ENCODE data around the gene OR2S2.
"Not testable (repeated sequence)": the region's sequence is repeated elsewhere in the genome, so short reads cannot be mapped to it uniquely, and the experiment has no call there.

OR2S2 gene

DNA sequence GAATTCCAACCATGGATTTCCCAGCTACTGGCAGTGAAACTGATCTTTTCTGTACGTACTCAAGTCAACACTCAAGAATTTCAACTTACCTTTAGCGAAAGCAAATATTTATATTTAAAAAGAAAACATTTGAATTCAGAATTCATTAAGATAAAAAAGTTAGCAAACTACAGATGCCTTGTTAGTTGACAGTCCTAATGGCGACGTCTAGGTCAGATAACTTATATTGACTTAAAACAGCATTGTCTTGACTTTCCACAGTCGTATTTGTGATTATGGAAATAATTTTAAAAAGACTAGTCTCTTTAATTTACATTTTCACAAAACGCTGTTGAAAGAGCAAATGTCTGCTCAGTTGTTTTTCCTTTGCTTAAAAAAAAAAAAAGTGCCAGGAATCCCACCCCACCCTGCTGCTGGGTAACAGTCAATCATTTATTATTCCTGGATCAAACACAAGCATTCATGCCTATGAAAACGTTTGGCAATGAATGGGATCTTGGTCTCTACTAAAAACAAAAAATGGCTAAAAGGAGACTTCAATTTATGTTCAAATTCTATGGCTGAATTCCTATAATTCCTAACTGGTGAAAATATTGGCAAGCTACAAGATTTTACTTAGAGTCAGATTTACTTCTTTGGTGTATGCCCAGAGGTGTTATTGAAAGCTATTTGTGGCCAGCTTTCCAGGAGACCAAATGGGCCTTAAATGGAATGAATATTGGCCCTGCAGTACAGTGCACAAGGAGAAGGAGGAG lies 22.0 kb downstream of the OR2S2 start:
- no peak overlapping the region for H3K4me3 ChIP-seq
- no peak overlapping the region for H3K27ac ChIP-seq
- H3K4me2 ChIP-seq = no peak overlapping the region

DNA sequence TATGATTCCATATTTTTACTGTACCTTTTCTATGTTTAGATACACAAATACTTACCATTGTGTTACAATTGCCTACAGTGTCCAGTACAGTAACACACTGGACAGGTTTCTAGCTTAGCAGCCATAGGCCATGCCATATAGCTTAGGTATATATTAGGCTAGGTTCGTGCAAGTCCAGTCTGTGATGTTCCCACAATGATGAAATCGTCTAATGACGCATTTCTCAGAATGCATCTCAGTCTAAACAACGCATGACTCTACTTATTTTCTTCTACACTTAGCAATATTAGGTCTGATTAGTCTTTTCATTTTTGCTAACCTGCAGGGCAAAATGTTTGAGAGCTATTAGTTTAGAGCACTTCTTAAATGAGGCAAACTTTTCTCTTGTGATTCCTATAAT lies 22.7 kb downstream of the OR2S2 start:
- Histone ChIP-seq H3K27me3 (no peaks in the 10 kb centered on the region), H3K4me3 (no peak overlapping the region), H4K20me1 (no peaks in the 10 kb centered on the region), H3K9me3 (no peaks in the 10 kb centered on the region), H3K4me1 (peaks cover 37% of the 10 kb centered on the region), H3K27ac (no peak overlapping the region), H3K36me3 (no peaks in the 10 kb centered on the region), H3K9ac (no peak overlapping the region), H3K4me2 (no peak overlapping the region)
- no peak for TF ChIP-seq Cebpa-rat (IDR thresholded peaks at IDR 0.05)

More for the DNA sequence above, 22.0 kb downstream of the OR2S2 start:
- Histone ChIP-seq H3K4me1 (peaks cover 44% of the 10 kb centered on the region), H3K9ac (no peak overlapping the region), H3K9me3 (no peaks in the 10 kb centered on the region), H4K20me1 (no peaks in the 10 kb centered on the region), H3K36me3 (no peaks in the 10 kb centered on the region), H3K27me3 (no peaks in the 10 kb centered on the region)
- TF ChIP-seq Cebpa-rat (IDR thresholded peaks at IDR 0.05) = no peak

DNA sequence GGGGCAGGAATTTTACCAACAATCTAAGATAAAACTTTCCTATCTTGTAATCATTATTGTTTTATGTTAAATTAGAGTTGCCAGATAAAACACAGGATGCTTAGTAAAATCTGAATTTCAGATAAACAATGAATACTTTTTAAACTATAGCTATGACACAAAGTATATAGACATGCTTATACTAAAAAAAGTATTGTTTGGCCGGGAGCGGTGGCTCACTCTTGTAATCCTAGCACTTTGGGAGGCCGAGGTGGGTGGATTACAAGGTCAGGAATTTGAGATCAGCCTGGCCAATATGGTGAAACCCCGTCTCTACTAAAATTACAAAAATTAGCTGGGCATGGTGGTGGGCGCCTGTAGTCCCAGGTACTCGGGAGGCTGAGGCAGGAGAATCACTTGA lies 23.9 kb downstream of the OR2S2 start:
- H3K9me3 ChIP-seq, H3K36me3 ChIP-seq, H3K27ac ChIP-seq, H3K27me3 ChIP-seq, H4K20me1 ChIP-seq, H3K9ac ChIP-seq, H3K4me2 ChIP-seq, H3K4me3 ChIP-seq: not testable (repeated sequence)
- H3K4me1 ChIP-seq = peaks cover 25% of the 10 kb centered on the region

DNA sequence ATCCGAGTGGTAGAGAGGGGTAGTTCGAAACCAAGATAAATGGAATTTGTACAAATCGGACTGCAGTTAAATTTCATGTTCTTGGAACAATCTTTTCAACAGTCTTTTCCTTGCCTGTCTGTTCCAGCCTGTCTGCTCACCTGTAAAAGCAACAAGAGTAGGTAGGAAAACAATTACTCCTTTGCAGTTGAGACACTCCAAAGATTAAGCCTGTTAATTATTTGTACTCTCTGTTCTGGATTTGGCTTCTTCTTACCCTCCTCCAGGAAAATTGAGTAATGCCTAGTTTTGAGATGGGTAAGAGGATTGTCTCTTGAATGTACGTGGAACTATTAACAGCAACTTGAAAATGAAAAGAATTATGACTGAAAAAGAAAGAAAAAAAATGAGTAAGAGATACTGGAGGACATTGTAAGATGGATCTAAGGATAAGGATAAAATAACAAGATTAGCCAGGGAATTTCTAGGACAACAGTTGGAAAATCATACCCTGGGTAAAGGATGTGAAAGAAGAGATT lies 24.3 kb downstream of the OR2S2 start:
- Histone ChIP-seq H3K27ac (no peak overlapping the region), H3K4me2 (no peak overlapping the region), H3K27me3 (no peaks in the 10 kb centered on the region), H3K4me1 (peaks cover 21% of the 10 kb centered on the region), H4K20me1 (no peaks in the 10 kb centered on the region), H3K9ac (no peak overlapping the region), H3K9me3 (no peaks in the 10 kb centered on the region), H3K36me3 (no peaks in the 10 kb centered on the region), H3K4me3 (no peak overlapping the region)
- no peak for TF ChIP-seq Cebpa-rat (IDR thresholded peaks at IDR 0.05)

DNA sequence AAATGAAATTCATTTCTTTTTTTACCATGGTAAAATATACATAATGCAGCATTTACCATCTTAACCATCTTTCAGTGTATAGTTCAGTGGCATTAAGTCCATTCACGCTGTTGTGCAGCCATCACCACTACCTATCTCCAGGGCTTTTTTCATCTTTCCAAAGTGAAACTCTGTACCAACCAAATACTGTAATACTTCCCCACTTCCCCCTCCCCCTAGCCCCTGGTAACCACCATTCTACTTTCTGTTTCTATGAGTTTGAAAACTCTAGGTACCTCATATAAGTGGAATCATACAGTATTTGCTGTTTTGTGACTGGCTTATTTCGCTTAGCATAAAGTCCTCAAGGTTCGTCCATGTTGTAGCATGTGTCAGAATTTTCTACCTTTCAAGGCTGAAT lies 25.2 kb downstream of the OR2S2 start:
- no peak overlapping the region for H3K9ac ChIP-seq
- H3K9me3 ChIP-seq = no peaks in the 10 kb centered on the region
- no peak overlapping the region for H3K4me3 ChIP-seq
- TF ChIP-seq Cebpa-rat (IDR thresholded peaks at IDR 0.05) = no peak
- H3K4me1 ChIP-seq = peaks cover 12% of the 10 kb centered on the region
- H3K36me3 ChIP-seq = no peaks in the 10 kb centered on the region
- H4K20me1 ChIP-seq = no peaks in the 10 kb centered on the region
- no peaks in the 10 kb centered on the region for H3K27me3 ChIP-seq
- H3K4me2 ChIP-seq = no peak overlapping the region
- no peak overlapping the region for H3K27ac ChIP-seq

DNA sequence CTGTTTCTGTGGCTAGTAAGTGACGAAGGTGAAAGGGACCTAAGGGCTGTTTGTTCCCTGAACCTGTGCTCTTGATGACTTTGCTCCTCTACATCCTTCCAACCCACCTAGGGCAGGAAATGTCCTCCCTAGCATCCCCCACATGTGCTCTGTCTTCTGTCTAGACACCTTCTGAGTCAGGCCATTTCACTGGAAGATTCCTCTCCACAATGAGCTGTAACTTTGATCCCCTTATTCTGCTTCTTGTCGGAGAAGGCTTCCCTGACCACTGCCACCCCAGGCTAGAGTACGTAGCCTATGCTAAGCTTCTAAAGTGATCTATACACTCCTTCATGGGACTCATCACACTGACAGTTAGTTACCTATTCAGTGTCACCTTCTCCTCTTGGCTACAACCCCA lies 27.0 kb downstream of the OR2S2 start:
- Histone ChIP-seq H3K27me3 (no peaks in the 10 kb centered on the region), H3K36me3 (no peaks in the 10 kb centered on the region), H3K27ac (no peak overlapping the region), H3K4me2 (no peak overlapping the region), H3K9me3 (no peaks in the 10 kb centered on the region), H4K20me1 (no peaks in the 10 kb centered on the region), H3K4me1 (no peaks in the 10 kb centered on the region), H3K9ac (no peak overlapping the region), H3K4me3 (no peak overlapping the region)
- no peak for TF ChIP-seq Cebpa-rat (IDR thresholded peaks at IDR 0.05)

DNA sequence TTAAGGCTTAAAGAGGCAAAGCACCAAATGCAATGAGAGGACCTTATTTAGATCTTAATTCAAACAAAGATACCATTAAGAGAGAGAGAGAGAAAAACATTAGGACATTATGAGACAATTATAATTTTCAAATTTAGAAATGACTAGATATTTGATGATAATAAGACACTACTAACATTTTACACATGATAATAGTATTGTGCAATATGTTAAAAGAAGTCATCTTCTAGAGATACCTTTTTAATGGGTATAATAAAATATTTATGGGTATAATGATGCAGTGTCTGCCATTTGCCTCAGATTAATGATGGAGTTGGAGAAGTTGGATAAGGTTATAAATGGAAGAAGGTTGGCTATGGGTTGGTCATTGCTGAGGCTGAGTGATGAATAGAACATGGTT lies 27.4 kb downstream of the OR2S2 start:
- no peak overlapping the region for H3K4me3 ChIP-seq
- TF ChIP-seq Cebpa-rat (IDR thresholded peaks at IDR 0.05) = no peak

DNA sequence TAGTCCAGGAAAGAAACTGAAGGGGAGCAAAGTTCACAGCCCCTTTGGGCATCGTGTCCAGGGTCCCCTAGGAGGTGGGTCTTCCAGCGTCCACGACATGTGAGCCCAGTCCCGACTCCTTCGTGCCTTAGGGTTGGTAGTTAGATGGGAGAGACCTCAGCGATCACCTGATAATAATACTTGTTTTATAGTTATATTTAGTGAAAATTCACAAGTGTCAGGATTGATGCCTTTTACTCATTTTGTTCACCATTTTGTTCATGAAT lies 28.6 kb downstream of the OR2S2 start:
- H3K9ac ChIP-seq = no peak overlapping the region
- H3K27ac ChIP-seq = no peak overlapping the region
- H3K4me3 ChIP-seq = no peak overlapping the region
- no peaks in the 10 kb centered on the region for H4K20me1 ChIP-seq
- H3K9me3 ChIP-seq = no peaks in the 10 kb centered on the region
- no peaks in the 10 kb centered on the region for H3K36me3 ChIP-seq
- TF ChIP-seq Cebpa-rat (IDR thresholded peaks at IDR 0.05) = no peak
- no peaks in the 10 kb centered on the region for H3K27me3 ChIP-seq
- no peak overlapping the region for H3K4me2 ChIP-seq
- peaks cover 1% of the 10 kb centered on the region; the same call in 1 of the 2 replicates for H3K4me1 ChIP-seq

More for the DNA sequence above, 27.4 kb downstream of the OR2S2 start:
- no peaks in the 10 kb centered on the region for H3K4me1 ChIP-seq
- no peaks in the 10 kb centered on the region for H3K27me3 ChIP-seq
- H3K9me3 ChIP-seq = no peaks in the 10 kb centered on the region
- H3K27ac ChIP-seq = no peak overlapping the region
- no peak overlapping the region for H3K9ac ChIP-seq
- H3K4me2 ChIP-seq = no peak overlapping the region
- H3K36me3 ChIP-seq = no peaks in the 10 kb centered on the region
- H4K20me1 ChIP-seq = no peaks in the 10 kb centered on the region

DNA sequence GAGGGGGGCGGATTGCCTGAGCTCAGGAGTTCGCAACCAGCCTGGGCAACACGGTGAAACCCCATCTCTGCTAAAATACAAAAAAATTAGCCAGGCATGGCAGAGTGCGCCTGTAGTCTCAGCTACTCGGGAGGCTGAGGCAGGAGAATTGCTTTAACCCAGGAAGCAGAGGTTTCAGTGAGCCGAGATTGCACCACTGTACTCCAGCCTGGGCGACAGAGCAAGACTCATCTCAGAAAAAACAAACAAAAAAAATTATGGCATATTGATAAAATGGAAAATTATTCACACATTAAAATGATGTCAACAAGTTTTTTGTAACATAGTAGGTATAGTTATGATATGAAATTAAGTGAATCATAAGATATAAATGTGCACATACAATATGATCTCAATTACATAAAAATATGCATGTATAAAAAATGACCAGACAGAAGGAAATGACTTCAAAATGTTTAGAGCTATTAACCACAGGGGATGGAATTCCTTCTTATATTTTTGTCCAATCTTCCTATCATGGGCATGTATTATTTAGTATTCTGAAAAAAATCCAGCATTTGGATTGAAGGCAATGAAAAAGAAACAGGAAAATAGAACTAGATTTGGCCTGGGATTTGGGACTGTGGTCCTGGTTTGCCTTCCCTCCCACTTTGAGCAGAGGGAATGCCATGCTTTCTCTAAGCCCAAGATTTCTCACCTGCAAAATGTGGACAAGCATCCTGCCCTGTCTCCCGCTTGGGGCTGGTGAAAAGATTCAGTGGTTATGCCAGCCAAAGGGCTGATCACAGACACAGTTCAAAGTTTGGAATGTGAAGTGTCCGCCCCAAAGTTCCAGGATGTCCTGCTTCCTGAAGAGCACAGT lies 29.1 kb downstream of the OR2S2 start:
- Histone ChIP-seq H3K4me3 (no peak overlapping the region), H3K4me2 (no peak overlapping the region), H3K27ac (no peak overlapping the region), H3K27me3 (no peaks in the 10 kb centered on the region), H3K9ac (no peak overlapping the region), H3K36me3 (no peaks in the 10 kb centered on the region), H3K9me3 (no peaks in the 10 kb centered on the region), H3K4me1 (peaks cover 7% of the 10 kb centered on the region; the same call in 1 of the 2 replicates), H4K20me1 (no peaks in the 10 kb centered on the region)
- no peak for TF ChIP-seq Cebpa-rat (IDR thresholded peaks at IDR 0.05)
